Hepatocyte (in vitro differentiated cells): ENCODE data around the gene EIF4EBP3.

Experiments used
- EZH2 ChIP-seq: fragments of 200-600 bp; sonication (generic); IDR thresholded peaks from 2 replicates; pipeline ENCODE4 v1.6.1; 2016; ENCODE audit warnings: antibody characterized with exemption, mild to moderate bottlenecking, borderline replicate concordance
- EZH2phosphoT487 ChIP-seq: fragments of 200-600 bp; sonication (generic); IDR thresholded peaks from one replicate; pipeline ENCODE4 v1.6.1; 2018; ENCODE audit warnings: antibody characterized with exemption, mild to moderate bottlenecking, low read depth, moderate library complexity; ENCODE audit not compliant: unreplicated experiment, severe bottlenecking
- TF ChIP-seq, protein P1 (sequence below): fragments of 200-600 bp; sonication (generic); IDR thresholded peaks from 2 replicates; pipeline ENCODE4 v1.5.1; 2016; ENCODE audit warnings: antibody characterized with exemption, mild to moderate bottlenecking; ENCODE audit not compliant: poor library complexity

DNA sequence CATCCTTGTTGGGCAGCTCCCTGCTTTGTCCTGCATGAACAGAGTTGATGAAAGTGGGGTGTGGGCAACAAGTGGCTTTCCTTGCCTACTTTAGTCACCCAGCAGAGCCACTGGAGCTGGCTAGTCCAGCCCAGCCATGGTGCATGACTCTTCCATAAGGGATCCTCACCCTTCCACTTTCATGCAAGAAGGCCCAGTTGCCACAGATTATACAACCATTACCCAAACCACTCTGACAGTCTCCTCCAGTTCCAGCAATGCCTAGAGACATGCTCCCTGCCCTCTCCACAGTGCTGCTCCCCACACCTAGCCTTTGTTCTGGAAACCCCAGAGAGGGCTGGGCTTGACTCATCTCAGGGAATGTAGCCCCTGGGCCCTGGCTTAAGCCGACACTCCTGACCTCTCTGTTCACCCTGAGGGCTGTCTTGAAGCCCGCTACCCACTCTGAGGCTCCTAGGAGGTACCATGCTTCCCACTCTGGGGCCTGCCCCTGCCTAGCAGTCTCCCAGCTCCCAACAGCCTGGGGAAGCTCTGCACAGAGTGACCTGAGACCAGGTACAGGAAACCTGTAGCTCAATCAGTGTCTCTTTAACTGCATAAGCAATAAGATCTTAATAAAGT, 21.1 kb downstream of the EIF4EBP3 start:
- TF ChIP-seq, protein P1, sequence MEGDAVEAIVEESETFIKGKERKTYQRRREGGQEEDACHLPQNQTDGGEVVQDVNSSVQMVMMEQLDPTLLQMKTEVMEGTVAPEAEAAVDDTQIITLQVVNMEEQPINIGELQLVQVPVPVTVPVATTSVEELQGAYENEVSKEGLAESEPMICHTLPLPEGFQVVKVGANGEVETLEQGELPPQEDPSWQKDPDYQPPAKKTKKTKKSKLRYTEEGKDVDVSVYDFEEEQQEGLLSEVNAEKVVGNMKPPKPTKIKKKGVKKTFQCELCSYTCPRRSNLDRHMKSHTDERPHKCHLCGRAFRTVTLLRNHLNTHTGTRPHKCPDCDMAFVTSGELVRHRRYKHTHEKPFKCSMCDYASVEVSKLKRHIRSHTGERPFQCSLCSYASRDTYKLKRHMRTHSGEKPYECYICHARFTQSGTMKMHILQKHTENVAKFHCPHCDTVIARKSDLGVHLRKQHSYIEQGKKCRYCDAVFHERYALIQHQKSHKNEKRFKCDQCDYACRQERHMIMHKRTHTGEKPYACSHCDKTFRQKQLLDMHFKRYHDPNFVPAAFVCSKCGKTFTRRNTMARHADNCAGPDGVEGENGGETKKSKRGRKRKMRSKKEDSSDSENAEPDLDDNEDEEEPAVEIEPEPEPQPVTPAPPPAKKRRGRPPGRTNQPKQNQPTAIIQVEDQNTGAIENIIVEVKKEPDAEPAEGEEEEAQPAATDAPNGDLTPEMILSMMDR, result no peak
- TF ChIP-seq EZH2 (no peak), EZH2phosphoT487 (no peak)
